NCI-H460 (cell line): Measurements from ENCODE around the gene CTTN. TPM values are rescaled to one million over a fixed set of nuclear protein-coding genes. Genes with fewer than 3 reads are reported as not detected.

Experiments used
- DNase-seq: peaks from one replicate; pipeline ENCODE4 v3.0.0-alpha.2; 2016; ENCODE audit warnings: low read depth; ENCODE audit errors: extremely low read depth
- total RNA-seq: library from RNA; depleted of rRNA; stranded (reverse); fragments of >200 nt; shearing (Covaris generic); gene quantifications from 2 replicates; pipeline ENCODE4 v1.2.3, GENCODE V29; 2014

Gene CTTN
- total RNA-seq, 1 experiment from 2014 or later = 67.7 TPM

GRCh38 chr11:70424765-70425344 is 26.5 kb downstream of the CTTN start:
- no peak for DNase-seq

- no peak for DNase-seq
These were observed 29.1 kb downstream of the CTTN start for GRCh38 chr11:70427436-70427835.

DNA sequence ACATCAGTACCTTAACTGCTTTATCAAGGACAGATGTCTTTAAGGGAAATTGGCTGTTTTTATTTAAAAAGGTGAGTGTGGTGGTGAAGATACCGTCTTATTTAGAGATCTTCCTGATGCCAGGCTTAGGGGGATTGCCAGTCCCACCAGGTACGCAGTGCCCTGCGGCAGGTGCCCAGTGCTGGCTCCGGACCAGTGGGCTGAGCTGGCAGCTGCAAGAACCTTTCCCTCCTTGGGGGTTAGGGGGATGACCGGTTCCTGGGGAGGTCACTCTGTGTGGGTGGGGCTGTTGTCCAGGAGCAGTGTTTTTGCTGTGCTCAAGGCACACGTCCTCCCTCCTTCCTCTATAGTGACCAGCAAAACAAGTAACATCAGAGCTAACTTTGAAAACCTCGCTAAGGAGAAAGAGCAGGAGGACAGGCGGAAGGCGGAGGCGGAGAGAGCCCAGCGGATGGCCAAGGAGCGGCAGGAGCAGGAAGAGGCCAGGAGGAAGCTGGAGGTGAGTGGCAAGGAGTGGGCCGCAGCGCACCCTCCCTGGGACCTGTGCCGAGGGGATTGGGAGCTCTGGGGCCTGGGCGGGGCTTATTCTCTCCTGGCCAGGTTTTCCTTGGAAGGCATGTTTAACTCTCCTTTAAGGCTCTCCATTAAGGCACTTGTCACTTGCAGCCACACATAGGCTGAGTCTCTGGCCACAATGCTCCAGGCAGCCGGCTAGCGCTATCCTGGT is 30.5 kb downstream of the CTTN start:
- DNase-seq = no peak

GRCh38 chr11:70429428-70429705 is 31.0 kb downstream of the CTTN start:
- DNase-seq = no peak

DNA sequence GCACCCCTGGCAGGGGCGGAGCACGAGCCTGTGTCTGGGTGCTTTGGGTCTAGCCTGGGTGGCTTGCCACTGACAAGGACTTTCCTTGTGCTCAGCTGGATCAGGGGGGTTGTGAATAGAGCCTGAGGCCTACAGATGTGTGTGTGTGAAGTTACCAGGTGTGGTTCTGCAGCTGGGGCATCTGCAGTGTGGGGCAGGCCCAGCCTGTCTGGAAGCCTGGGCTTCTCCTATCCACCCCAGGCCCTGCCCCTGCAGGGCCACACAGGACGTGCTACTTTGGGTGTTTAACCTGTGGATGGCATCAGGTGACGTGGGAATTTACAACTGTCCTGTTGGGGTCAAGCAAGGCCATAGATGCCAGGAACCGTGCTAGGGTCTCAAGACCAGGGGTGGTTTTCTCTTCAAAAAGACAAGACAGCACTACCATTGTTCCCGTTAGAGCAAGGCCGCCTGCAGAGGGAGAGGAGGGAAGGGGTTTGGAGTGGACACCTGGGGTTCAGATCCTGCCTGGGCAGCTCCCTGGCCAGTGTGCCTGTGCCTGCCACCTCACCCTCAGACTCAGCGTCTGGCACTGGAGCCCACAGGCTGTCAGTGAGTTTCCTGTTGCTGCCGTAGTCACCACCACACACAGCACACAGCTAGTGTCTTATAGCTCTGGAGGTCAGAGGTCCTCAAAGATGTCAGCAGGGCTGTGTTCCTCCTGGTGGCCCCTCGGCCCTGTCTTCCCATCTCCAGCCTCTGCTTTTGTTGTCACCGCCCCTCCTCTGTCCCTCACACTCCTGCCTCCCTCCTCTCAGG is 31.6 kb downstream of the CTTN start:
- DNase-seq = no peak

GRCh38 chr11:70430671-70431574 is 32.6 kb downstream of the CTTN start:
- DNase-seq = no peak

DNA sequence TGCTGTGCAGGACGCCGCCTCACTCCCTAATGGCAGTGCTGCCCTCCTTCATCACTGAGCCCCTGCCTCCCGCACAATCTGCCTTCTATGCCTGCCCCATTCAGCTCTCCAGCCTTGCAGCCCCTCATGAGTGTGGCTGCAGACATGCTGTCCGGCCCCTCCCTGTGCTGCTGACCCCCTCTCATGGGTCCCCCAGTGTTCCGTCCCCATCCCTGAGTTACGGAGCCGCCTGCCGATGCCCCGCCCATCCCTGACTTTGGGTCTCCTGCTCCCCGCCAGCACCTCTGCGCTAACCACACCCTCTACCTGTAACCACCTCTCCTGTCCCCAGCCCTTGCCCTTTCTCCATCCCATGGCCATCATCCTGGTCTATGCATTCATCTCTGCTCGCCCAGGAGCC is 33.3 kb downstream of the CTTN start:
- DNase-seq = no peak

GRCh38 chr11:70432065-70432464 is 33.7 kb downstream of the CTTN start:
- DNase-seq = no peak

DNA sequence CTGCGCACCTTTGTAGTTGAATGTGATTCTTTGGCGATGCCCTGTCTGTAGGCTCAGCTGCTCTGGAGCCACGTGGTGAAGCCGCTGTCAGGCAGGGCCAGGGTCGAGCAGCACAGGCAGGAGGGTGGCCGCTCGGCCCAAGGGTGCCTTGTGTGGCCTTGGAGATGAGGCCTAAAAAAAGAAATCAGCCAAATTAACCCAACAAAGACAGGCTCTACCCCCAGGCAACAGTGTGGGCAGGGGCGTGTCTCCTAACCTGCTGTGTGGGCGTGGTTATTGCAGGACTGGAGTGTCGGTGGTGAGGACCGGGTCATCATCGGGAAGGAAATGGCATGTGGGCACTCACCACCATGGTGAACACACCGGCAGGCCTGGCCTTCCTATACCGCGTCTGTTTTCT is 34.3 kb downstream of the CTTN start:
- DNase-seq = no peak

DNA sequence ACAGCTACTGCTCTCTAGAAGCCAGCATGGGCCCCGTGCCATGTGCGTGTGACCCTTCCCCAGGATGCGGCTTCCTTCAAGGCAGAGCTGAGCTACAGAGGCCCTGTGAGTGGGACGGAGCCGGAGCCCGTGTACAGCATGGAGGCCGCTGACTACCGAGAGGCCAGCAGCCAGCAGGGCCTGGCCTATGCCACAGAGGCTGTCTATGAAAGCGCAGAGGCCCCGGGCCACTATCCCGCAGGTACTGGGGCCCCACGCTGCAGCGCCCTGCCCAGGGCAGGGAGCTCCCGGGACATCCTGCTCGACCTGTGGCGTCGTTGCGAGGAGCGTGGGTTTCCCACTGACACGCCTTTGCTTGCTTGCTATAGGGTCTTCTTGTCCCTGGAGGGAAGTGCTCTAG is 34.7 kb downstream of the CTTN start:
- DNase-seq = no peak

DNA sequence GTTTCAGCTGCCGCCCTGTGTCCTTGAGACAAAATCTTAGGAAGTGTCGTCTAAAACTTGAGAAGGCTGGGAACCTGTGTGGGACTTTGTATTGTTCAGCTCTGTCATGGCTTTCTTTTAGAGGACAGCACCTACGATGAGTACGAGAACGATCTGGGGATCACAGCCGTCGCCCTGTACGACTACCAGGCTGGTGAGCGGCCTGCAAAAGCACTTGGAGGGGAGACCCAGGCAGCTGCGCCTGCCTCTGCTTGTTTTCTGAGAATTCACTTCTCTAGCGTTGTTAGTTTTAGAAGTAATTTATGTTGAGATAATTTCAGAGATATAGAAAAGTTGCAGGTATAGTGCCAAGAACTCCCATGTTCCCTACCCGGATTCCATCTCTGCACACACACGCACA is 35.2 kb downstream of the CTTN start:
- DNase-seq = no peak

DNA sequence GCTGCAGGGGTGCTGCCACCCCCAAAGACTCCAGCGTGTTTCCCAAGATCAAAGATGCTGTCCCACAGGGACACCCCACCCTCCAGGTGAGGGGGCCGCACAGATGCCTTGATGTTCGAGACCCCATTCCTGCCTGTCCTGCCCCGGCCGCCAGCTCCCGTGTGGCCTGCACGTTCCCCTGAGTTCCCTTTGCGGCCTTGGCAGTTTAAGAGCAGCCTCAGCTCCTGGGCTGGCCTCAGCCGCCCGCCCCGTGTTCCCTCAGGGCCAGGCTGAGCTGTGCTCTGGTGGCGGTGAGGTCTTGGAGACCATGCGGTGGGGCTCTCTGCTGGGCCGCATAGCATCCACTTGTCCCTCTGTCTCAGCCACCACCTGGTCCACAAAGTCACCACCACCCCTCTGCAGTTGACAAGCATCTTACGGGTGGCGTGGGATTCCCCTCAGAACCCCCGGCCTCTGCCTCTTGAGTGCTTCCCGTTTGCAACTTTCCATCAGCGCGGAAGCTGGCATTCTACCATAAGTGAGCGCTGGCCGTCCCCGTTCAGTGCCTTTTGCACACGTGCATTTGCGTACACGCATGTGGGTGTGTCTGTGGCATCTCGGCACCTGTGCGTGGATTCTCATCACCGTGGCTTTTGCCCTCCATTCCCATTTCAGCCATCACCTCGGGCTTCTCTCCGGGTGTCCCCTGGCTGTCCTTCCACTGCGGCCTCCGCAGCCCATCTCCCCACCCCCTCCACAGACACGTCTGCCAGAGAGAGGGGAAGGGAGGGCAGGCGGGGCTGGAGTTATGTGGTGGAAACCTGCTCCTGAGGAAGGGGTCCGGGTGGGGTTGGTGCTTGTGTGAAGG is 35.9 kb downstream of the CTTN start:
- DNase-seq = no peak

GRCh38 chr11:70434813-70435278 is 36.5 kb downstream of the CTTN start:
- DNase-seq = no peak

DNA sequence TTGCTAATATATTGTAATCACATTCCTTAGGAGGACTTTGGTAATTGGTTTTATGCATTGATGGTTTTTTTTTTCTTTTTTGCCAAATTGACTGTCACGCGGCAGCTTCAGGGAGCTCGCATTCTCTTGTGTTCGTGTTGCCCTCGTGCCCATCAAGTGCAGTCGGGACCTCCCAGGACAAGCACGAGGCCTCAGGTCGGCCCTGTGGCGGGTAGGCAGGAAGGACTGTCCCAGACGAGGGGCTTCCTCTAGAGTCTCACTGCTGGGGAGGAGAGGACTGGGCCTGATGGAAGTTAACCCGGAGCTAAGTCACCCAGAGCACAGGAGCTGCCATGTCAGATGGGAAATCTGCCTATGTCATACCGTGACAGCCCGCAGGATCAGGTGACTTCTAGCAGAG is 37.0 kb downstream of the CTTN start:
- no peak for DNase-seq

- DNase-seq = no peak
These were observed 37.6 kb downstream of the CTTN start for GRCh38 chr11:70435765-70436500.

DNA sequence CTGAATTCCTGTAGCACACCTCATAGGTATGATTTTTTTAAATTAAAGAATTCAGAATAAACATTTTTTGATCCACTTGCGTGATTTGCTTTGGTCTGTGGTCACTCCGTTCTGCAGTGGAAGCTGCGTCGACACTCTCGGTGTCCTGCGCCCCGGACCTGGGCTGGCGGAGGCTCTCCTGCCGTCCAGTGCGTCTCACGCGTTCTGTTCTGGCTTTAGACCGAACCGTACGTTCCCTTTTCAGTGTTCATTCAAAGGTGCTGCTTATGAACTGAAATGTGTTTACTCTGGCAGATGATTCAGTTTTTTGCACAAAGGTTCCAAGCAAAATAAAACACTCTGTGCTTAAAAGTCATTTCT is 38.2 kb downstream of the CTTN start:
- no peak for DNase-seq

GRCh38 chr11:70437111-70437784 is 38.9 kb downstream of the CTTN start:
- DNase-seq = no peak

- DNase-seq = no peak
These were observed 41.9 kb downstream of the CTTN start for GRCh38 chr11:70440206-70440605.

- DNase-seq = no peak
These were observed 45.4 kb downstream of the CTTN start for GRCh38 chr11:70443773-70444030.
